H9 (cell line): ENCODE data around the gene INTS6. TPM values are rescaled to one million over a fixed set of nuclear protein-coding genes. Genes with fewer than 3 reads are reported as not detected.

ENCODE experiments used
- DNase-seq: peaks from one replicate; pipeline ENCODE4 v3.0.0-alpha.2; 2017
- H2AFZ ChIP-seq: one replicate; pipeline ENCODE4 v1.6.1; 2013; ENCODE audit warnings: mild to moderate bottlenecking, low read length, control low read depth, moderate library complexity
- H2AK5ac ChIP-seq: 2 replicates; pipeline ENCODE4 v1.6.1; 2013; ENCODE audit warnings: low read length, control low read depth, mixed read lengths; ENCODE audit not compliant: insufficient read length
- H2BK120ac ChIP-seq: one replicate; pipeline ENCODE4 v1.6.1; 2013; ENCODE audit warnings: low read depth, mild to moderate bottlenecking, low read length, control low read depth, inconsistent platforms; ENCODE audit not compliant: poor library complexity, severe bottlenecking
- H2BK12ac ChIP-seq: 2 replicates; pipeline ENCODE4 v1.6.1; 2013; ENCODE audit warnings: low read length, control low read depth, mixed read lengths, low read depth; ENCODE audit not compliant: insufficient read length
- H2BK15ac ChIP-seq: 2 replicates; pipeline ENCODE4 v1.6.1; 2013; ENCODE audit warnings: low read depth, low read length, control low read depth
- H2BK20ac ChIP-seq: one replicate; pipeline ENCODE4 v1.6.1; 2013; ENCODE audit warnings: low read depth, mild to moderate bottlenecking, low read length, control low read depth, inconsistent platforms; ENCODE audit not compliant: poor library complexity, severe bottlenecking
- H2BK5ac ChIP-seq: 2 replicates; pipeline ENCODE4 v1.6.1; 2013; ENCODE audit warnings: low read length, control low read depth, mixed read lengths; ENCODE audit not compliant: insufficient read length
- H3K14ac ChIP-seq: 2 replicates; pipeline ENCODE4 v1.6.1; 2013; ENCODE audit warnings: low read length, control low read depth; ENCODE audit not compliant: insufficient read depth
- H3K18ac ChIP-seq: 2 replicates; pipeline ENCODE4 v1.6.1; 2013; ENCODE audit warnings: low read depth, mild to moderate bottlenecking, mixed read lengths, low read length, control low read depth; ENCODE audit not compliant: insufficient read length
- H3K23ac ChIP-seq: 2 replicates; pipeline ENCODE4 v1.6.1; 2013; ENCODE audit warnings: low read length, control low read depth, mixed read lengths, low read depth; ENCODE audit not compliant: insufficient read length
- H3K23me2 ChIP-seq: 2 replicates; pipeline ENCODE4 v1.6.1; 2013; ENCODE audit warnings: low read depth, mild to moderate bottlenecking, mixed read lengths, low read length, control low read depth; ENCODE audit not compliant: insufficient read length, poor library complexity, severe bottlenecking
- H3K27ac ChIP-seq: 2 replicates; pipeline ENCODE4 v1.5.1; 2013; ENCODE audit warnings: low read length, control low read depth, mixed read lengths, low read depth; ENCODE audit not compliant: insufficient read length
- H3K27me3 ChIP-seq: 2 replicates; pipeline ENCODE4 v1.6.1; 2013; ENCODE audit warnings: low read length, control low read depth, inconsistent platforms; ENCODE audit not compliant: insufficient read depth
- H3K4ac ChIP-seq: 2 replicates; pipeline ENCODE4 v1.6.1; 2013; ENCODE audit warnings: low read depth, mild to moderate bottlenecking, control low read depth, inconsistent platforms, low read length, moderate library complexity
- H3K4me1 ChIP-seq: 2 replicates; pipeline ENCODE4 v1.6.1; 2013; ENCODE audit warnings: low read length, control low read depth, inconsistent platforms; ENCODE audit not compliant: insufficient read depth
- H3K4me2 ChIP-seq: 2 replicates; pipeline ENCODE4 v1.6.1; 2013; ENCODE audit warnings: low read length, control low read depth, mixed read lengths; ENCODE audit not compliant: insufficient read length, insufficient read depth
- H3K56ac ChIP-seq: 2 replicates; pipeline ENCODE4 v1.6.1; 2013; ENCODE audit warnings: low read depth, mild to moderate bottlenecking, mixed read lengths, low read length, control low read depth; ENCODE audit not compliant: insufficient read length
- H3K79me1 ChIP-seq: 2 replicates; pipeline ENCODE4 v1.6.1; 2013; ENCODE audit warnings: low read depth, mild to moderate bottlenecking, moderate library complexity, low read length, control low read depth, inconsistent platforms; ENCODE audit not compliant: insufficient read depth, poor library complexity, severe bottlenecking
- H3K79me2 ChIP-seq: 2 replicates; pipeline ENCODE4 v1.6.1; 2013; ENCODE audit warnings: low read length, control low read depth, inconsistent platforms; ENCODE audit not compliant: insufficient read depth
- H3K9ac ChIP-seq: 2 replicates; pipeline ENCODE4 v1.6.1; 2013; ENCODE audit warnings: low read length, control low read depth, mixed read lengths; ENCODE audit not compliant: insufficient read length; ENCODE audit errors: extremely low read depth
- H3K9me3 ChIP-seq: one replicate; pipeline ENCODE4 v1.6.1; 2013; ENCODE audit warnings: low read depth, low read length, inconsistent platforms; ENCODE audit not compliant: control insufficient read depth
- H3T11ph ChIP-seq: one replicate; pipeline ENCODE4 v1.6.1; 2013; ENCODE audit warnings: mild to moderate bottlenecking, low read length, control low read depth, inconsistent platforms
- H4K20me1 ChIP-seq: one replicate; pipeline ENCODE4 v1.6.1; 2013; ENCODE audit not compliant: control insufficient read depth, insufficient read length, insufficient read depth
- H4K5ac ChIP-seq: 2 replicates; pipeline ENCODE4 v1.6.1; 2013; ENCODE audit warnings: low read depth, mild to moderate bottlenecking, mixed read lengths, low read length, control low read depth; ENCODE audit not compliant: insufficient read length
- H4K8ac ChIP-seq: replicated peaks from 2 replicates; pipeline ENCODE4 v1.6.1; 2013; ENCODE audit warnings: low read length, control low read depth, mixed read lengths, low read depth; ENCODE audit not compliant: insufficient read length
- H4K91ac ChIP-seq: 2 replicates; pipeline ENCODE4 v1.6.1; 2013; ENCODE audit warnings: low read depth, mild to moderate bottlenecking, moderate library complexity, mixed read lengths, low read length, control low read depth; ENCODE audit not compliant: insufficient read length
- H3K27ac Mint-ChIP-seq, 3 experiments: 2 replicates in 2 of 3; 3 replicates in 1 of 3; pipeline ENCODE4 v1.8.0; 2020 to 2021; ENCODE audit warnings: mixed read lengths in 3 of 3, mild to moderate bottlenecking in 1 of 3, moderate library complexity in 1 of 3
- H3K27me3 Mint-ChIP-seq: 2 replicates; pipeline ENCODE4 v1.8.0; 2021; ENCODE audit warnings: low read depth, mild to moderate bottlenecking, moderate library complexity, mixed read lengths
- H3K36me3 Mint-ChIP-seq, 3 experiments: 2 replicates in 2 of 3; 3 replicates in 1 of 3; pipeline ENCODE4 v1.8.0; 2020 to 2021; ENCODE audit warnings: low read depth in 3 of 3, mixed read lengths in 3 of 3; ENCODE audit not compliant: insufficient read depth in 1 of 3
- H3K4me1 Mint-ChIP-seq, 2 experiments: 2 replicates each; pipeline ENCODE4 v1.8.0; 2020; ENCODE audit warnings: mixed read lengths in 2 of 2
- H3K4me3 Mint-ChIP-seq, 2 experiments: 2 replicates in 1 of 2; 3 replicates in 1 of 2; pipeline ENCODE4 v1.8.0; 2020 to 2021; ENCODE audit warnings: mild to moderate bottlenecking in 2 of 2, mixed read lengths in 2 of 2, moderate library complexity in 1 of 2
- H3K9me3 Mint-ChIP-seq, 2 experiments: 2 replicates in 1 of 2; 3 replicates in 1 of 2; pipeline ENCODE4 v1.8.0; 2020; ENCODE audit warnings: mild to moderate bottlenecking in 2 of 2, mixed read lengths in 2 of 2, moderate library complexity in 1 of 2
- CTCF ChIP-seq: fragments of 200-600 bp; sonication (generic); conservative IDR thresholded peaks from 3 replicates; pipeline ENCODE4 v1.8.0; 2021; ENCODE audit warnings: antibody characterized with exemption, mild to moderate bottlenecking
- WGBS: extraction: QIAGEN DNeasy Blood & Tissue Kit; methylation state at CpG from one replicate; pipeline ENCODE4 v1.1.7; 2013; ENCODE audit warnings: missing lambda C conversion rate, low lambda C conversion rate, mixed read lengths; ENCODE audit not compliant: insufficient read length; ENCODE audit errors: extremely low coverage; 5-methylcytosine and 5-hydroxymethylcytosine counted together
- total RNA-seq: library from RNA; stranded (reverse); gene quantifications from 2 replicates; pipeline ENCODE4 v1.2.1, GENCODE V29; 2021

INTS6 gene
- total RNA-seq, 1 experiment from 2014 or later, result 61.2 TPM

- H3K9me3 Mint-ChIP-seq, result peaks cover 8 to 10% of the 10 kb centered on the region in 2 experiments; a peak in 4 of 5 replicates
- H3T11ph ChIP-seq, result no peak overlapping the region
- peaks cover 5% of the 10 kb centered on the region for H3K23me2 ChIP-seq
- H3K4me3 Mint-ChIP-seq, result peak overlapping the region; percentile 87 to 88
- no peak overlapping the region for H2BK5ac ChIP-seq
- H3K79me2 ChIP-seq, result no peaks in the 10 kb centered on the region
- H2BK12ac ChIP-seq, result no peak overlapping the region
- H4K20me1 ChIP-seq, result no peaks in the 10 kb centered on the region
- no peak overlapping the region for H3K23ac ChIP-seq
- no peak overlapping the region for H4K5ac ChIP-seq
- H3K27me3 ChIP-seq, result no peaks in the 10 kb centered on the region
- H3K36me3 Mint-ChIP-seq, result peaks cover 17 to 47% (median 38%) of the 10 kb centered on the region in 3 experiments
- H3K4me2 ChIP-seq, result peak overlapping the region; percentile 65
- H4K8ac ChIP-seq, result no peak overlapping the region
- no CpG with 5 or more reads among the region's 13 CpGs for WGBS
- H3K27me3 Mint-ChIP-seq, result no peaks in the 10 kb centered on the region
- H3K14ac ChIP-seq, result no peak overlapping the region
- H2BK15ac ChIP-seq, result no peak overlapping the region
- no peak overlapping the region for H3K27ac ChIP-seq
- no peak overlapping the region for H3K56ac ChIP-seq
- H2BK120ac ChIP-seq, result no peak overlapping the region
- H2BK20ac ChIP-seq, result no peak overlapping the region
- H2AFZ ChIP-seq, result no peak overlapping the region
- H3K9ac ChIP-seq, result peak overlapping the region; percentile 86
- no peak overlapping the region for H4K91ac ChIP-seq
- H3K4ac ChIP-seq, result no peak overlapping the region
- H2AK5ac ChIP-seq, result no peak overlapping the region
- no peaks in the 10 kb centered on the region for H3K79me1 ChIP-seq
- no peak for DNase-seq
- peaks cover 2% of the 10 kb centered on the region; the same call in 1 of the 2 replicates for H3K4me1 ChIP-seq
- peak overlapping the region; percentile 82 to 94 (median 88); a peak in 6 of 7 replicates for H3K27ac Mint-ChIP-seq
- H3K9me3 ChIP-seq, result peaks cover 13% of the 10 kb centered on the region
- TF ChIP-seq CTCF, result no peak
- H3K18ac ChIP-seq, result no peak overlapping the region
- peaks cover 19 to 27% of the 10 kb centered on the region in 2 experiments for H3K4me1 Mint-ChIP-seq
Observed at GRCh38 chr13:51453959-51454703, 1.3 kb upstream of the INTS6 start.
